CD14-positive monocyte (primary cell): Measurements from ENCODE around the gene MOB3B. TPM values are rescaled to one million over a fixed set of nuclear protein-coding genes. Genes with fewer than 3 reads are reported as not detected.

ENCODE experiments used
- DNase-seq, 3 donors: peaks; one replicate each; pipeline ENCODE4 v3.0.0-alpha.2; 2011 to 2022
- H2AFZ ChIP-seq: 2 replicates; pipeline ENCODE4 v1.6.0; 2012; ENCODE audit warnings: mild to moderate bottlenecking, low read depth, low read length, inconsistent platforms; ENCODE audit not compliant: insufficient read depth, poor library complexity, severe bottlenecking
- H3K27ac ChIP-seq, 2 donors: 1 replicate in 1 of 2; 2 replicates in 1 of 2; pipeline ENCODE4 v1.5.1; 2012 to 2013; ENCODE audit warnings: low read length in 2 of 2, control low read depth in 1 of 2, inconsistent platforms in 1 of 2, low read depth in 1 of 2, mild to moderate bottlenecking in 1 of 2
- H3K27me3 ChIP-seq, 2 donors: one replicate each; pipeline versions ENCODE4 v1.6.0 to v1.6.1; 2011 to 2013; ENCODE audit warnings: low read length in 2 of 2; ENCODE audit not compliant: control insufficient read depth in 2 of 2, insufficient read depth in 2 of 2
- H3K36me3 ChIP-seq, 2 donors: replicated peaks in 1 of 2; 1 replicate in 1 of 2; 2 replicates in 1 of 2; pipeline versions ENCODE4 v1.5.1 to v1.6.1; 2012 to 2013; ENCODE audit warnings: low read length in 2 of 2, control low read depth in 1 of 2, inconsistent platforms in 1 of 2, mild to moderate bottlenecking in 1 of 2; ENCODE audit not compliant: insufficient read depth in 2 of 2, control insufficient read depth in 1 of 2
- H3K4me1 ChIP-seq, 2 donors: 1 replicate in 1 of 2; 2 replicates in 1 of 2; pipeline versions ENCODE4 v1.5.1 to v1.6.1; 2012 to 2013; ENCODE audit warnings: low read length in 2 of 2, control low read depth in 1 of 2, inconsistent platforms in 1 of 2, mild to moderate bottlenecking in 1 of 2, moderate library complexity in 1 of 2; ENCODE audit not compliant: insufficient read depth in 2 of 2, control insufficient read depth in 1 of 2
- H3K4me2 ChIP-seq: replicated peaks from 2 replicates; pipeline ENCODE3; 2012; ENCODE audit warnings: low read length, moderate library complexity, mild to moderate bottlenecking; ENCODE audit not compliant: poor library complexity, severe bottlenecking; ENCODE audit errors: extremely low read depth
- H3K4me3 ChIP-seq, 3 experiments: fragments of 200-600 bp in 1 of 3; sonication (generic) in 1 of 3; replicated peaks in 1 of 3; 1 replicate in 2 of 3; 2 replicates in 1 of 3; pipeline ENCODE4 v1.5.1; 2011 to 2013; ENCODE audit warnings: low read length in 3 of 3, mild to moderate bottlenecking in 3 of 3, control low read depth in 2 of 3, low read depth in 2 of 3, inconsistent platforms in 1 of 3, moderate library complexity in 1 of 3
- H3K79me2 ChIP-seq: 2 replicates; pipeline ENCODE4 v1.6.0; 2012; ENCODE audit warnings: mild to moderate bottlenecking, control low read depth, inconsistent platforms, low read length, moderate library complexity; ENCODE audit not compliant: insufficient read depth
- H3K9ac ChIP-seq: 2 replicates; pipeline ENCODE4 v1.6.0; 2017; ENCODE audit warnings: low read length, mild to moderate bottlenecking; ENCODE audit not compliant: insufficient read depth, poor library complexity, severe bottlenecking
- H3K9me3 ChIP-seq, 2 donors: replicated peaks in 1 of 2; 1 replicate in 1 of 2; 2 replicates in 1 of 2; pipeline versions ENCODE4 v1.5.1 to v1.6.1; 2012 to 2013; ENCODE audit warnings: low read length in 2 of 2, control low read depth in 1 of 2; ENCODE audit not compliant: control insufficient read depth in 1 of 2, insufficient read depth in 1 of 2
- H4K20me1 ChIP-seq: 2 replicates; pipeline ENCODE4 v1.6.0; 2012; ENCODE audit warnings: mild to moderate bottlenecking, low read length, control low read depth, moderate library complexity; ENCODE audit not compliant: insufficient read depth
- H3K27ac Mint-ChIP-seq, 7 donors: one replicate each; pipeline ENCODE4 v1.8.0; 2020; ENCODE audit warnings: mild to moderate bottlenecking in 7 of 7, mixed read lengths in 7 of 7, moderate library complexity in 6 of 7, inconsistent platforms in 2 of 7
- H3K27me3 Mint-ChIP-seq, 3 donors: one replicate each; pipeline ENCODE4 v1.8.0; 2021 to 2022; ENCODE audit warnings: low read depth in 3 of 3, mild to moderate bottlenecking in 3 of 3, mixed read lengths in 3 of 3, moderate library complexity in 3 of 3, inconsistent platforms in 1 of 3
- H3K36me3 Mint-ChIP-seq, 2 donors: one replicate each; pipeline ENCODE4 v1.8.0; 2020; ENCODE audit warnings: mixed read lengths in 2 of 2, inconsistent platforms in 1 of 2, mild to moderate bottlenecking in 1 of 2
- H3K4me1 Mint-ChIP-seq: one replicate; pipeline ENCODE4 v1.8.0; 2020; ENCODE audit warnings: mild to moderate bottlenecking, mixed read lengths
- H3K4me3 Mint-ChIP-seq, 2 donors: one replicate each; pipeline ENCODE4 v1.8.0; 2020; ENCODE audit warnings: mild to moderate bottlenecking in 2 of 2, mixed read lengths in 2 of 2, moderate library complexity in 1 of 2
- H3K9me3 Mint-ChIP-seq, 7 donors: one replicate each; pipeline ENCODE4 v1.8.0; 2020 to 2022; ENCODE audit warnings: mixed read lengths in 7 of 7, mild to moderate bottlenecking in 6 of 7, moderate library complexity in 6 of 7, inconsistent platforms in 2 of 7
- WGBS: methylation state at CpG from one replicate; pipeline ENCODE4 v1.1.5; 2013; ENCODE audit warnings: missing lambda C conversion rate; ENCODE audit not compliant: insufficient coverage; 5-methylcytosine and 5-hydroxymethylcytosine counted together
- intact Hi-C, 2 donors: fragments of 100-400 bp; cut with micrococcal nuclease; formaldehyde crosslinking; loops; one replicate each; pipeline versions ENCODE4 v1.15.0 to v1.15.1; 2023
- polyA plus RNA-seq, 3 donors: library from polyadenylated mRNA; depleted of rRNA in 1 of 3; unstranded in 2 of 3; stranded (reverse) in 1 of 3; fragments of 300-500 nt in 2 of 3; fragments of >200 nt in 1 of 3; fragmentation: Illumina TruSeq in 2 of 3; gene quantifications; 1 replicate in 2 of 3; 2 replicates in 1 of 3; pipeline ENCODE4 v1.2.3, GENCODE V29; 2012 to 2021
- TF ChIP-seq, protein P1 (sequence below): fragments of 200-600 bp; IDR thresholded peaks from one replicate; pipeline ENCODE4 v1.8.0; 2022; ENCODE audit warnings: antibody characterized with exemption, mild to moderate bottlenecking

The MOB3B gene
- polyA plus RNA-seq, 3 donors = 1.2 to 2.2 (median 1.4) TPM

DNA sequence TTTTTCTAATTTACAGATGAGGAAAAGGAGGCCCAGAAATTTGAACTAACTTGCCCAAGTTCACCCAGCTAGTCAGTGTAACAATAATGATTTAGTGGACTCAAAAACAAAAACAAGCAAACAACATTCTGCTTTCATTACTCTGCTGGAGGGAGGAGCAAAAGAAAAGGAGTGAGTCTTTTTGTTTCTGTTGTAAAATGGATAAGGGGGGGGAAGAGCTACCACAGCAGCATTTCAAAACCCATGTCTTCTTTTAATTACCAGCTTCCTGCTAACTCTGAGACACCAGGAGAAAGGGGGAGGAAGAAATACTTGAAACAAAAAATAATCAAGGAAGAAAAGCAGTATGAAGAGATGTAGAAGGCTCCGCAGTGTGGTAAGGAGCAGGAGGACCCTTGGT, 193.5 kb downstream of the MOB3B start:
- no peak for DNase-seq
- Histone ChIP-seq H3K79me2 (no peaks in the 10 kb centered on the region), H3K9me3 (no peaks in the 10 kb centered on the region), H3K9ac (no peak overlapping the region), H4K20me1 (no peaks in the 10 kb centered on the region), H3K4me1 (peaks cover 53 to 56% of the 10 kb centered on the region in 2 donors), H3K36me3 (no peaks in the 10 kb centered on the region), H2AFZ (no peak overlapping the region), H3K27ac (no peak overlapping the region), H3K4me2 (no peak overlapping the region), H3K4me3 (no peak overlapping the region), H3K27me3 (no peaks in the 10 kb centered on the region)
- H3K36me3 Mint-ChIP-seq = peaks cover 4 to 9% of the 10 kb centered on the region in 2 donors
- peaks cover 0 to 7% (median 2%) of the 10 kb centered on the region in 3 donors for H3K27me3 Mint-ChIP-seq
- H3K4me1 Mint-ChIP-seq = peaks cover 63% of the 10 kb centered on the region
- TF ChIP-seq, protein P1, sequence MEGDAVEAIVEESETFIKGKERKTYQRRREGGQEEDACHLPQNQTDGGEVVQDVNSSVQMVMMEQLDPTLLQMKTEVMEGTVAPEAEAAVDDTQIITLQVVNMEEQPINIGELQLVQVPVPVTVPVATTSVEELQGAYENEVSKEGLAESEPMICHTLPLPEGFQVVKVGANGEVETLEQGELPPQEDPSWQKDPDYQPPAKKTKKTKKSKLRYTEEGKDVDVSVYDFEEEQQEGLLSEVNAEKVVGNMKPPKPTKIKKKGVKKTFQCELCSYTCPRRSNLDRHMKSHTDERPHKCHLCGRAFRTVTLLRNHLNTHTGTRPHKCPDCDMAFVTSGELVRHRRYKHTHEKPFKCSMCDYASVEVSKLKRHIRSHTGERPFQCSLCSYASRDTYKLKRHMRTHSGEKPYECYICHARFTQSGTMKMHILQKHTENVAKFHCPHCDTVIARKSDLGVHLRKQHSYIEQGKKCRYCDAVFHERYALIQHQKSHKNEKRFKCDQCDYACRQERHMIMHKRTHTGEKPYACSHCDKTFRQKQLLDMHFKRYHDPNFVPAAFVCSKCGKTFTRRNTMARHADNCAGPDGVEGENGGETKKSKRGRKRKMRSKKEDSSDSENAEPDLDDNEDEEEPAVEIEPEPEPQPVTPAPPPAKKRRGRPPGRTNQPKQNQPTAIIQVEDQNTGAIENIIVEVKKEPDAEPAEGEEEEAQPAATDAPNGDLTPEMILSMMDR = no peak
- intact Hi-C loops = loop anchor here (5.0 to 10.0 kb wide), 2 partner anchors 126 to 369 kb away; no protein-coding TSS in a partner anchor
- H3K4me3 Mint-ChIP-seq = no peak overlapping the region
- H3K9me3 Mint-ChIP-seq = no peaks in the 10 kb centered on the region
- WGBS = no CpG with 5 or more reads among the region's 1 CpG
- peak overlapping the region in 6 of 7 donors; percentile 58 to 97 (median 84) for H3K27ac Mint-ChIP-seq

DNA sequence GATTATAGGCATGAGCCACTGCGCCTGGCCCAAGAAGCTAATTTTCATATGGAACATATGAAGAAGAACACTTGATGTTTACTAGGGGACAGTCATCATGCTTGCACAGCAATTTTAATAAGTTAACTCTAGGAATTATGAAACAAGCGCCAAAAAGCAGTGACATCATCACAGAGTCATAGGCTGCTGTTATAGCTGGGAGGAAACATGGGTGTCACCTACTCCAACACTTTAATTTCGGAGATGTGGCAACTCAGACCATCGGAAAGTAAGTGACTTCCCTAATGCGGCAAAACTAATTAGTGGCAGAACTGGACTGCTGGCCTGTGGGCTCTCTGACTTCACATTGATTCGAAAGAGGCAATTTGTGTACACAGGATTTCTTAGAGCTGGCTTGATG, 194.5 kb downstream of the MOB3B start:
- Mint-ChIP-seq H3K4me1 (peaks cover 52% of the 10 kb centered on the region), H3K27me3 (peaks cover 0 to 4% (median 3%) of the 10 kb centered on the region in 3 donors), H3K36me3 (peaks cover 4 to 11% of the 10 kb centered on the region in 2 donors), H3K9me3 (no peaks in the 10 kb centered on the region), H3K27ac (peak overlapping the region; percentile 58 to 97 (median 94)), H3K4me3 (no peak overlapping the region)
- H3K27ac ChIP-seq = peak overlapping the region in 1 of 2 donors; percentile 55
- intact Hi-C loops = loop anchor here (2.0 to 10.0 kb wide), 3 partner anchors 18 to 370 kb away; no protein-coding TSS in a partner anchor
- WGBS = 40% methylated on average over 5 of the region's 6 CpGs
- no peaks in the 10 kb centered on the region for H4K20me1 ChIP-seq
- no peaks in the 10 kb centered on the region for H3K36me3 ChIP-seq
- H3K4me3 ChIP-seq = no peak overlapping the region
- no peak overlapping the region for H3K4me2 ChIP-seq
- no peaks in the 10 kb centered on the region for H3K27me3 ChIP-seq
- H3K9ac ChIP-seq = no peak overlapping the region
- H2AFZ ChIP-seq = no peak overlapping the region
- no peaks in the 10 kb centered on the region for H3K9me3 ChIP-seq
- TF ChIP-seq, protein P1 = no peak
- no peaks in the 10 kb centered on the region for H3K79me2 ChIP-seq
- peaks cover 44 to 46% of the 10 kb centered on the region in 2 donors for H3K4me1 ChIP-seq
- DNase-seq = peak; percentile 91 to 98 (median 96)
